ENCODE measurements around the gene APPBP2.

DNA sequence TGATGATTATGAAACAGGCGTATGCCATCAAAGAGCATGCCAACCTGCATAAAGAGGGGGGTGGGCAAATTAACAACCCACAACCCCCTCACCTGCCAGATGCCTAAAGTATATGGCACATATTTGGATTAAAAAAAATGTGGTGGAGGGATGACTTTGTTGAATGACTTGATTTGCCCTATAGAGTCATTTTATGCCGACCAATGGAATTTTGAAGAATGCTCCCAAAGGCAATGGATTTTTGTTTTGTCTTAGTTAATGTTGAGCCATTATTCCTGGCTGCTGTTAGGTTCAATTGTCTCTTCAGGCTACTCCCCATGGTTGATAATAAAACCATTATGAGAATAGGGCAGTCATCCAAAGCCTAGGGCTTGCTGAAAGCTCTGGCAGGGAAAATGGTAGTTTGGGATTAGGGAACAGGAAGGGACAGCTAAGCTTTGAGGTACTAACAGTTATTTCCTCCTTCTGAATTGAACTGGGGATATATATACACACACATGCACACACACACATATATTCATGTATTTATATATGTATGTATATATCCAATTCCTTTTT, 109.6 kb downstream of the APPBP2 start:
- TF ChIP-seq, protein P1, sequence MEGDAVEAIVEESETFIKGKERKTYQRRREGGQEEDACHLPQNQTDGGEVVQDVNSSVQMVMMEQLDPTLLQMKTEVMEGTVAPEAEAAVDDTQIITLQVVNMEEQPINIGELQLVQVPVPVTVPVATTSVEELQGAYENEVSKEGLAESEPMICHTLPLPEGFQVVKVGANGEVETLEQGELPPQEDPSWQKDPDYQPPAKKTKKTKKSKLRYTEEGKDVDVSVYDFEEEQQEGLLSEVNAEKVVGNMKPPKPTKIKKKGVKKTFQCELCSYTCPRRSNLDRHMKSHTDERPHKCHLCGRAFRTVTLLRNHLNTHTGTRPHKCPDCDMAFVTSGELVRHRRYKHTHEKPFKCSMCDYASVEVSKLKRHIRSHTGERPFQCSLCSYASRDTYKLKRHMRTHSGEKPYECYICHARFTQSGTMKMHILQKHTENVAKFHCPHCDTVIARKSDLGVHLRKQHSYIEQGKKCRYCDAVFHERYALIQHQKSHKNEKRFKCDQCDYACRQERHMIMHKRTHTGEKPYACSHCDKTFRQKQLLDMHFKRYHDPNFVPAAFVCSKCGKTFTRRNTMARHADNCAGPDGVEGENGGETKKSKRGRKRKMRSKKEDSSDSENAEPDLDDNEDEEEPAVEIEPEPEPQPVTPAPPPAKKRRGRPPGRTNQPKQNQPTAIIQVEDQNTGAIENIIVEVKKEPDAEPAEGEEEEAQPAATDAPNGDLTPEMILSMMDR (IDR thresholded peaks at IDR 0.05): no peak
- TF ChIP-seq POLR2A (IDR thresholded peaks at IDR 0.05; ENCODE audit: low read depth): no peak
- TF ChIP-seq POLR2AphosphoS5 (IDR thresholded peaks at IDR 0.05): no peak
- no peak for TF ChIP-seq EP300 (IDR thresholded peaks at IDR 0.05)

Data from esophagus muscularis mucosa (tissue), 4 donors.